ENCODE data around the gene GLI3. TPM values are rescaled to one million over a fixed set of nuclear protein-coding genes. Genes with fewer than 3 reads are reported as not detected.
A peak's percentile ranks its signal among the peaks of the same experiment; 100 is the strongest.

The GLI3 gene
- total RNA-seq, 2 donors from 2014 or later, result 2.7 to 10.2 TPM

GRCh38 chr7:42250411-42250810, 13.4 kb upstream of the GLI3 start:
- DNase-seq, result no peak
- peaks cover 9% of the 10 kb centered on the region for H3K27me3 Mint-ChIP-seq (ENCODE audit: insufficient read depth)
- Histone ChIP-seq H3K9ac (ENCODE audit: extremely low read depth, low read length, poor library complexity, severe bottlenecking) (no peak overlapping the region), H3K36me3 (ENCODE audit: control insufficient read depth, insufficient read depth, low read length) (no peaks in the 10 kb centered on the region), H3K4me3 (ENCODE audit: low read length) (no peak overlapping the region), H3K4me1 (ENCODE audit: control insufficient read depth, insufficient read depth, low read length) (no peaks in the 10 kb centered on the region), H3K27me3 (ENCODE audit: control insufficient read depth, insufficient read depth, low read length, poor library complexity, severe bottlenecking) (no peaks in the 10 kb centered on the region), H3K9me3 (ENCODE audit: control insufficient read depth, low read length) (peaks cover 9% of the 10 kb centered on the region), H3K27ac (ENCODE audit: low read depth, low read length) (no peak overlapping the region)
- no peak overlapping the region for H3K27ac Mint-ChIP-seq
- no peak for TF ChIP-seq CTCF (conservative IDR thresholded peaks at IDR 0.05)
- H3K4me3 Mint-ChIP-seq, result no peak overlapping the region
- H3K9me3 Mint-ChIP-seq, result peaks cover 13% of the 10 kb centered on the region
- H3K36me3 Mint-ChIP-seq (ENCODE audit: low read depth), result no peaks in the 10 kb centered on the region
- whole genome bisulfite sequencing, 2 experiments (ENCODE audit: insufficient coverage in 1 of 2, insufficient read length in 1 of 2), result 94% methylated on average over 2 of the region's 2 CpGs; no CpG with 5 or more reads in 1 of the 2 experiments
- no peaks in the 10 kb centered on the region for H3K4me1 Mint-ChIP-seq

DNA sequence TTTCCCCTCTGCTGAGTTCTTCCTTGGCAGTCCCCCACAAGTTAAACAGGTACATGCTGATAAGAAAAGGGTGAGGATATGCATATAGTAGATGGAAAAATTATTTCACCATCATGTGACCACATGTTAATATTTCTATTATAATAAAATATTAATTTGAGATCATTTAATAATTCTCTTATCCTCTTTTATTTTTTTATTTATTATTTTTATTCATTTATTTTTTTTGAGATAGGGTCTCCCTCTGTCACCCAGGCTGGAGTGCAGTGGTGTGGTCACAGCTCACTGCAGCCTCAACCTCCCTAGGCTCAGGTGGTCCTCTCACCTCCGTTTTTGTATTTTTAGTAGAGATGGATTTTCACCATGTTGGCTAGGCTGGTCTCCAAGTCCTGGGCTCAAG, 11.6 kb upstream of the GLI3 start:
- Histone ChIP-seq H3K9me3 (ENCODE audit: control insufficient read depth, low read length) (peaks cover 9% of the 10 kb centered on the region), H3K36me3 (ENCODE audit: control insufficient read depth, insufficient read depth, low read length) (no peaks in the 10 kb centered on the region), H3K4me1 (ENCODE audit: control insufficient read depth, insufficient read depth, low read length) (no peaks in the 10 kb centered on the region), H3K9ac (ENCODE audit: extremely low read depth, low read length, poor library complexity, severe bottlenecking) (no peak overlapping the region), H3K27me3 (ENCODE audit: control insufficient read depth, insufficient read depth, low read length, poor library complexity, severe bottlenecking) (no peaks in the 10 kb centered on the region), H3K27ac (ENCODE audit: low read depth, low read length) (no peak overlapping the region), H3K4me3 (ENCODE audit: low read length) (no peak overlapping the region)
- WGBS, 2 experiments (ENCODE audit: insufficient coverage in 1 of 2, insufficient read length in 1 of 2), result 92% methylated on average over 1 of the region's 1 CpG; no CpG with 5 or more reads in 1 of the 2 experiments
- TF ChIP-seq CTCF (conservative IDR thresholded peaks at IDR 0.05), result no peak
- H3K27ac Mint-ChIP-seq, result no peak overlapping the region
- H3K9me3 Mint-ChIP-seq, result peaks cover 13% of the 10 kb centered on the region
- H3K27me3 Mint-ChIP-seq (ENCODE audit: insufficient read depth), result peaks cover 9% of the 10 kb centered on the region
- H3K36me3 Mint-ChIP-seq (ENCODE audit: low read depth), result no peaks in the 10 kb centered on the region
- no peak for DNase-seq
- no peaks in the 10 kb centered on the region for H3K4me1 Mint-ChIP-seq
- no peak overlapping the region for H3K4me3 Mint-ChIP-seq

GRCh38 chr7:42247301-42247700, 10.3 kb upstream of the GLI3 start:
- no peak overlapping the region for H3K9ac ChIP-seq (ENCODE audit: extremely low read depth, low read length, poor library complexity, severe bottlenecking)
- peaks cover 8% of the 10 kb centered on the region for H3K27me3 ChIP-seq (ENCODE audit: control insufficient read depth, insufficient read depth, low read length, poor library complexity, severe bottlenecking)
- H3K9me3 ChIP-seq (ENCODE audit: control insufficient read depth, low read length), result peaks cover 9% of the 10 kb centered on the region
- no peaks in the 10 kb centered on the region for H3K36me3 Mint-ChIP-seq (ENCODE audit: low read depth)
- DNase-seq, result no peak
- no peak overlapping the region for H3K27ac Mint-ChIP-seq
- peak; percentile 10 for TF ChIP-seq CTCF (conservative IDR thresholded peaks at IDR 0.05)
- 89 to 94% methylated on average over 3 to 5 of the region's 5 CpGs for WGBS, 2 experiments (ENCODE audit: insufficient coverage in 1 of 2, insufficient read length in 1 of 2)
- H3K27ac ChIP-seq (ENCODE audit: low read depth, low read length), result no peak overlapping the region
- H3K36me3 ChIP-seq (ENCODE audit: control insufficient read depth, insufficient read depth, low read length), result no peaks in the 10 kb centered on the region
- no peak overlapping the region for H3K4me3 ChIP-seq (ENCODE audit: low read length)
- H3K27me3 Mint-ChIP-seq (ENCODE audit: insufficient read depth), result peaks cover 19% of the 10 kb centered on the region
- no peaks in the 10 kb centered on the region for H3K4me1 ChIP-seq (ENCODE audit: control insufficient read depth, insufficient read depth, low read length)
- no peak overlapping the region for H3K4me3 Mint-ChIP-seq
- H3K4me1 Mint-ChIP-seq, result no peaks in the 10 kb centered on the region
- peaks cover 13% of the 10 kb centered on the region for H3K9me3 Mint-ChIP-seq

Data from endodermal cell (in vitro differentiated cells).